GM12878 (cell line): ENCODE data around the gene SYNPO. TPM values are rescaled to one million over a fixed set of nuclear protein-coding genes. Genes with fewer than 3 reads are reported as not detected.

Experiments used
- ATAC-seq: fragments of 200-7000 bp; cut with Tn5 transposase; 3 replicates; pipeline ENCODE4 v1.9.1; 2020; ENCODE audit warnings: mild to moderate bottlenecking, moderate library complexity
- BruUV-seq: library from RNA; stranded (reverse); fragments of 400-500 nt; replicated peaks from 2 replicates; lab custom pipeline; 2021; lab: Mats Ljungman, UMichigan
- CTCF ChIA-PET: fragments of 300-600 bp; sonication (Branson Sonifier 250); formaldehyde crosslinking; extraction: SDS; loops from one replicate; lab custom pipeline; 2021; ENCODE audit warnings: inconsistent platforms; lab: Yijun Ruan, JAX
- POLR2A ChIA-PET: fragments of 350-600 bp; formaldehyde crosslinking; extraction: SDS; loops from one replicate; lab custom pipeline; 2021; ENCODE audit warnings: inconsistent platforms; lab: Charles Lee
- RAD21 ChIA-PET: fragments of 300-600 bp; sonication (Branson Sonifier 250); formaldehyde crosslinking; loops from one replicate; lab custom pipeline; 2023; ENCODE audit warnings: antibody characterized with exemption; ENCODE audit not compliant: unreplicated experiment; lab: Charles Lee
- SMC1A ChIA-PET: fragments of 300-600 bp; sonication (Branson Sonifier 250); formaldehyde crosslinking; loops from one replicate; lab custom pipeline; 2023; ENCODE audit not compliant: unreplicated experiment, uncharacterized antibody; lab: Charles Lee
- DNase-seq: peaks from one replicate; pipeline ENCODE4 v3.0.0-alpha.2; 2011; ENCODE audit warnings: low read depth, low spot score
- FAIRE-seq: peaks from 3 replicates; lab custom pipeline; 2011; peaks lifted over from hg19 to GRCh38; lab: Jason Lieb, UNC
- H2AFZ ChIP-seq: 2 replicates; pipeline ENCODE4 v1.6.0; 2011; ENCODE audit warnings: low read depth, low read length, control low read depth; ENCODE audit not compliant: control insufficient read depth
- H3K27ac ChIP-seq: 2 replicates; pipeline ENCODE4 v1.5.1; 2011; ENCODE audit warnings: control low read depth; ENCODE audit not compliant: control insufficient read depth, insufficient read depth
- H3K27me3 ChIP-seq, 2 experiments: replicated peaks in 1 of 2; 2 replicates each; pipeline versions ENCODE4 v1.6.0 to v1.6.1; 2011; ENCODE audit warnings: low read length in 1 of 2; ENCODE audit not compliant: control insufficient read depth in 2 of 2, insufficient read depth in 2 of 2
- H3K36me3 ChIP-seq, 2 experiments: 2 replicates each; pipeline ENCODE4 v1.5.1; 2011; ENCODE audit warnings: low read length in 1 of 2; ENCODE audit not compliant: control insufficient read depth in 2 of 2, insufficient read depth in 2 of 2
- H3K4me1 ChIP-seq: 2 replicates; pipeline ENCODE4 v1.6.1; 2011; ENCODE audit warnings: mild to moderate bottlenecking, low read length, moderate library complexity, mixed read lengths; ENCODE audit not compliant: control insufficient read depth, insufficient read depth
- H3K4me2 ChIP-seq: 2 replicates; pipeline ENCODE4 v1.6.0; 2011; ENCODE audit warnings: control low read depth; ENCODE audit not compliant: control insufficient read depth, insufficient read depth
- H3K4me3 ChIP-seq: fragments of 200-600 bp; sonication (generic); 2 replicates; pipeline ENCODE4 v1.5.1; 2016
- H3K79me2 ChIP-seq: 2 replicates; pipeline ENCODE4 v1.6.0; 2011; ENCODE audit warnings: low read length; ENCODE audit not compliant: control insufficient read depth, insufficient read depth
- H3K9ac ChIP-seq: 2 replicates; pipeline ENCODE4 v1.8.0; 2011; ENCODE audit warnings: low read length, control low read depth, mixed read lengths; ENCODE audit not compliant: control insufficient read depth, insufficient read depth
- H3K9me3 ChIP-seq: replicated peaks from 3 replicates; pipeline ENCODE4 v1.5.1; 2011; ENCODE audit warnings: mild to moderate bottlenecking, low read length; ENCODE audit not compliant: control insufficient read depth, insufficient read depth
- H4K20me1 ChIP-seq: 2 replicates; pipeline ENCODE4 v1.6.0; 2011; ENCODE audit not compliant: control insufficient read depth, insufficient read depth
- BMI1 ChIP-seq: fragments of 450-650 bp; IDR thresholded peaks from 2 replicates; pipeline ENCODE4 v1.6.1; 2016; ENCODE audit warnings: mild to moderate bottlenecking, moderate library complexity, borderline replicate concordance
- DPF2 ChIP-seq: fragments of 450-650 bp; IDR thresholded peaks from 2 replicates; pipeline ENCODE4 v1.6.1; 2017; ENCODE audit warnings: mild to moderate bottlenecking
- HDAC6 ChIP-seq: fragments of 200-600 bp; sonication (generic); IDR thresholded peaks from one replicate; pipeline ENCODE4 v1.8.0; 2017; ENCODE audit warnings: antibody characterized with exemption; ENCODE audit not compliant: unreplicated experiment
- WGBS: methylation state at CpG from one replicate; pipeline ENCODE4 v1.1.6; 2016; ENCODE audit warnings: low lambda C conversion rate; ENCODE audit not compliant: insufficient replicate concordance, insufficient coverage; ENCODE audit errors: missing lambda C conversion rate; 5-methylcytosine and 5-hydroxymethylcytosine counted together
- in situ Hi-C: fragments of 300-500 bp; cut with MboI; formaldehyde crosslinking; loops from 9 replicates; pipeline ENCODE4 v1.14.3; 2018; ENCODE audit warnings: mixed read lengths
- intact Hi-C: fragments of 100-400 bp; cut with micrococcal nuclease; formaldehyde crosslinking; loops from one replicate; pipeline ENCODE4 v1.14.2; 2022; ENCODE audit not compliant: unreplicated experiment
- polyA plus RNA-seq, 11 experiments: library from polyadenylated mRNA; depleted of rRNA in 4 of 11; unstranded in 6 of 11; stranded (reverse) in 5 of 11; fragments of >200 nt; fragmentation: Nextera tagmentation in 4 of 11; fragmentation: Illumina TruSeq in 1 of 11; extraction: Ambion mirVana in 4 of 11; extraction: Trizol in 1 of 11; gene quantifications; 1 replicate in 1 of 11; 2 replicates in 10 of 11; pipeline versions ENCODE4 v1.2.1 to v1.2.3, GENCODE V29; 2011 to 2016; ENCODE audit warnings: inconsistent platforms in 2 of 11, missing spikeins in 2 of 11, low read depth in 1 of 11
- total RNA-seq, 4 experiments: library from RNA; depleted of rRNA in 3 of 4; stranded (reverse); fragments of >200 nt in 3 of 4; fragmentation: Illumina TruSeq in 1 of 4; extraction: Trizol in 1 of 4; gene quantifications; 2 replicates each; pipeline versions ENCODE4 v1.2.1 to v1.2.3, GENCODE V29; 2013 to 2021
- TF ChIP-seq, protein P1 (sequence below): fragments of 450-650 bp; IDR thresholded peaks from 2 replicates; pipeline ENCODE4 v1.6.1; 2016; ENCODE audit warnings: mild to moderate bottlenecking
- TF ChIP-seq, protein P2 (sequence below): IDR thresholded peaks from 2 replicates; pipeline ENCODE4 v1.6.1; 2011; ENCODE audit warnings: mild to moderate bottlenecking, low read depth, low read length, moderate library complexity; ENCODE audit not compliant: insufficient replicate concordance

SYNPO gene
- total and polyA plus RNA-seq, 10 of the 15 experiments (the other 5 are each of a cell fraction or from before 2014, with no cell fraction given) = 0.77 to 21.0 (median 3.9) TPM

DNA sequence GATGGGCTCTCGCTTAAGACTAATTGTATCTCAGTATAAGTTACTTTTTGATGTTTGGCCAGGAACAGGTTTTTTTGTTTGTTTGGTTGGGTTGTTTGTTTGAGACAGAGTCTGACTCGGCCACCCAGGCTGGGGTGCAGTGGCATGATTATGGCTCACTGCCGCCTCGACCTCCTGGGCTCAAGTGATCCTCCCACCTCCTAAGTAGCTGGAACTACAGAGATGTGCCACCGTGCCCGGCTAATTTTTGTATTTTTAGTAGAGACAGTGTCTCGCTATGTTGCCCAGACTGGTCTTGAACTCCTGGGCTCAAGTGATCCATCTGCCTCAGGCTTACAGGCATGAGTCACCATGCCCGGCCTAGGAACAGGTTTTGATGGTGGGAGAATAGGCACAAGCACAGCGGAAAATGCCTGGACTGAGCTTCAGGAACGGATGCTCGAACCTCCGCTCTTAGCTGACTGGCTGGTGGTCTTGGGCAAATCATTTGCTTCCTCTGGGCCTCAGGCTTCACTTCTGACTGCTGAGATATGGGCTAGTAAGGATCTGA lies 11.4 kb upstream of the SYNPO start:
- POLR2A ChIA-PET = no interaction called here
- H3K9me3 ChIP-seq = no peaks in the 10 kb centered on the region
- H3K4me2 ChIP-seq = peak overlapping the region; percentile 38
- no peak overlapping the region for H2AFZ ChIP-seq
- no peaks in the 10 kb centered on the region for H3K27me3 ChIP-seq
- H4K20me1 ChIP-seq = no peaks in the 10 kb centered on the region
- no peak overlapping the region for H3K4me3 ChIP-seq
- RAD21 ChIA-PET = interaction anchor here (1.3 to 1.8 kb wide), 4 partner anchors 25 to 69 kb away, joined by 4 to 5 read pairs (median 5); no protein-coding TSS in a partner anchor
- no peak overlapping the region for H3K27ac ChIP-seq
- H3K79me2 ChIP-seq = peaks cover 35% of the 10 kb centered on the region
- H3K36me3 ChIP-seq = no peaks in the 10 kb centered on the region
- TF ChIP-seq, protein P1, sequence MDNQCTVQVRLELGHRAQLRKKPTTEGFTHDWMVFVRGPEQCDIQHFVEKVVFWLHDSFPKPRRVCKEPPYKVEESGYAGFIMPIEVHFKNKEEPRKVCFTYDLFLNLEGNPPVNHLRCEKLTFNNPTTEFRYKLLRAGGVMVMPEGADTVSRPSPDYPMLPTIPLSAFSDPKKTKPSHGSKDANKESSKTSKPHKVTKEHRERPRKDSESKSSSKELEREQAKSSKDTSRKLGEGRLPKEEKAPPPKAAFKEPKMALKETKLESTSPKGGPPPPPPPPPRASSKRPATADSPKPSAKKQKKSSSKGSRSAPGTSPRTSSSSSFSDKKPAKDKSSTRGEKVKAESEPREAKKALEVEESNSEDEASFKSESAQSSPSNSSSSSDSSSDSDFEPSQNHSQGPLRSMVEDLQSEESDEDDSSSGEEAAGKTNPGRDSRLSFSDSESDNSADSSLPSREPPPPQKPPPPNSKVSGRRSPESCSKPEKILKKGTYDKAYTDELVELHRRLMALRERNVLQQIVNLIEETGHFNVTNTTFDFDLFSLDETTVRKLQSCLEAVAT = no peak
- TF ChIP-seq HDAC6 (no peak), BMI1 (no peak), DPF2 (no peak)
- TF ChIP-seq, protein P2, sequence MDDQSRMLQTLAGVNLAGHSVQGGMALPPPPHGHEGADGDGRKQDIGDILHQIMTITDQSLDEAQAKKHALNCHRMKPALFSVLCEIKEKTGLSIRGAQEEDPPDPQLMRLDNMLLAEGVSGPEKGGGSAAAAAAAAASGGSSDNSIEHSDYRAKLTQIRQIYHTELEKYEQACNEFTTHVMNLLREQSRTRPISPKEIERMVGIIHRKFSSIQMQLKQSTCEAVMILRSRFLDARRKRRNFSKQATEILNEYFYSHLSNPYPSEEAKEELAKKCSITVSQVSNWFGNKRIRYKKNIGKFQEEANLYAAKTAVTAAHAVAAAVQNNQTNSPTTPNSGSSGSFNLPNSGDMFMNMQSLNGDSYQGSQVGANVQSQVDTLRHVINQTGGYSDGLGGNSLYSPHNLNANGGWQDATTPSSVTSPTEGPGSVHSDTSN = no peak
- TF ChIP-seq, all 136 proteins: peak for 0
- BruUV-seq = no TSS peak
- FAIRE-seq (no peak), ATAC-seq (no peak), DNase-seq (no peak)
- peaks cover 18% of the 10 kb centered on the region for H3K4me1 ChIP-seq
- WGBS = 81% methylated on average over 12 of the region's 12 CpGs
- CTCF ChIA-PET = interaction anchor here (0.7 kb wide), 1 partner anchor 172 kb away, joined by 3 read pairs; no protein-coding TSS in a partner anchor
- in situ Hi-C loops = no loop called here
- SMC1A ChIA-PET = interaction anchor here (0.6 to 1.0 kb wide), 2 partner anchors 29 to 129 kb away, joined by 3 read pairs; partner anchors contain the start of gene DCTN4
- intact Hi-C loops = loop anchor here (10.0 kb wide), 1 partner anchor 174 kb away; no protein-coding TSS in a partner anchor
- no peak overlapping the region; the same call in 1 of the 2 replicates for H3K9ac ChIP-seq
